ENCODE measurements around the gene MAPRE3.
A peak's percentile ranks its signal among the peaks of the same experiment; 100 is the strongest.

The MAPRE3 gene

GRCh38 chr2:27070653-27071276 lies 100.3 kb downstream of the MAPRE3 start:
- peak; percentile 0; the same call in 2 of the 3 replicates for ATAC-seq
- TF ChIP-seq BACH2 (CRISPR knock-in tag; IDR thresholded peaks at IDR 0.05; ENCODE audit: borderline replicate concordance) (no peak), ESRRG (CRISPR knock-in tag; IDR thresholded peaks at IDR 0.05) (no peak), ZFP3 (CRISPR knock-in tag; IDR thresholded peaks at IDR 0.05) (no peak), PATZ1 (CRISPR knock-in tag; IDR thresholded peaks at IDR 0.05; ENCODE audit: borderline replicate concordance) (no peak), TOX (CRISPR knock-in tag; IDR thresholded peaks at IDR 0.05; ENCODE audit: borderline replicate concordance) (no peak), ARNTL (CRISPR knock-in tag; IDR thresholded peaks at IDR 0.05; ENCODE audit: borderline replicate concordance, low read depth) (no peak), RARB (CRISPR knock-in tag; IDR thresholded peaks at IDR 0.05) (no peak), POU6F1 (CRISPR knock-in tag; IDR thresholded peaks at IDR 0.05; ENCODE audit: borderline replicate concordance, low read depth) (no peak), OSR1 (CRISPR knock-in tag; IDR thresholded peaks at IDR 0.05) (no peak), ISL1 (CRISPR knock-in tag; IDR thresholded peaks at IDR 0.05) (no peak), CREB5 (CRISPR knock-in tag; IDR thresholded peaks at IDR 0.05; ENCODE audit: low read depth) (no peak), CSRNP3 (CRISPR knock-in tag; IDR thresholded peaks at IDR 0.05) (no peak), TSHZ2 (CRISPR knock-in tag; IDR thresholded peaks at IDR 0.05) (no peak), CSDC2 (CRISPR knock-in tag; IDR thresholded peaks at IDR 0.05) (no peak), ZFP30 (CRISPR knock-in tag; IDR thresholded peaks at IDR 0.05) (no peak), ZNF8 (CRISPR knock-in tag; IDR thresholded peaks at IDR 0.05) (no peak), ZNF70 (CRISPR knock-in tag; IDR thresholded peaks at IDR 0.05) (no peak), GLIS3 (CRISPR knock-in tag; IDR thresholded peaks at IDR 0.05) (no peak), ZNF565 (CRISPR knock-in tag; conservative IDR thresholded peaks at IDR 0.05; ENCODE audit: low read depth) (no peak)

GRCh38 chr2:27071277-27071989 lies 101.0 kb downstream of the MAPRE3 start, which contains the start of gene OST4:
Gene OST4 (minus strand): TSS chr2:27071654.
- ATAC-seq, result peak; percentile 87
- TF ChIP-seq ZNF8 (CRISPR knock-in tag; IDR thresholded peaks at IDR 0.05) (no peak), PPARA (CRISPR knock-in tag; IDR thresholded peaks at IDR 0.05; ENCODE audit: borderline replicate concordance) (no peak), ZFP3 (CRISPR knock-in tag; IDR thresholded peaks at IDR 0.05) (peak; percentile 81; the same call in 1 of the 2 replicates), BACH2 (CRISPR knock-in tag; IDR thresholded peaks at IDR 0.05; ENCODE audit: borderline replicate concordance) (no peak), TOX (CRISPR knock-in tag; IDR thresholded peaks at IDR 0.05; ENCODE audit: borderline replicate concordance) (no peak)

All from SK-N-SH treated with all-trans-retinoic acid at 6 μM for 48 hours (cell line).